Activated CD8-positive, alpha-beta T cell treated with anti-CD3 and anti-CD28 coated beads for 36 hours (primary cell): ENCODE data around the gene FBXL2. TPM values are rescaled to one million over a fixed set of nuclear protein-coding genes. Genes with fewer than 3 reads are reported as not detected.
"Not testable (repeated sequence)": the region's sequence is repeated elsewhere in the genome, so short reads cannot be mapped to it uniquely, and the experiment has no call there.

Source experiments
- ATAC-seq: fragments of 200-7000 bp; cut with Tn5 transposase; one replicate; pipeline ENCODE4 v1.10.0; 2021; ENCODE audit warnings: mild to moderate bottlenecking, moderate library complexity
- CTCF ChIA-PET: fragments of 350-600 bp; sonication (Branson Sonifier 250); formaldehyde crosslinking; loops from one replicate; lab custom pipeline; 2021; ENCODE audit warnings: antibody characterized with exemption; lab: Charles Lee
- POLR2A ChIA-PET: fragments of 350-600 bp; sonication (Branson Sonifier 250); formaldehyde crosslinking; loops from one replicate; lab custom pipeline; 2021; ENCODE audit warnings: antibody characterized with exemption; lab: Charles Lee
- DNase-seq: peaks from one replicate; pipeline ENCODE4 v3.0.0-alpha.2; 2020
- H3K27ac Mint-ChIP-seq: one replicate; pipeline ENCODE4 v1.8.0; 2021; ENCODE audit warnings: mild to moderate bottlenecking, mixed read lengths
- H3K27me3 Mint-ChIP-seq: one replicate; pipeline ENCODE4 v1.8.0; 2021; ENCODE audit warnings: mixed read lengths
- H3K36me3 Mint-ChIP-seq: one replicate; pipeline ENCODE4 v1.8.0; 2021; ENCODE audit warnings: low read depth, mixed read lengths
- H3K4me1 Mint-ChIP-seq: one replicate; pipeline ENCODE4 v1.8.0; 2021; ENCODE audit warnings: low read depth, mixed read lengths
- H3K4me3 Mint-ChIP-seq: one replicate; pipeline ENCODE4 v1.8.0; 2021; ENCODE audit warnings: mild to moderate bottlenecking, moderate library complexity, mixed read lengths
- H3K9me3 Mint-ChIP-seq: one replicate; pipeline ENCODE4 v1.8.0; 2021; ENCODE audit warnings: mixed read lengths
- CTCF ChIP-seq: fragments of 200-600 bp; IDR thresholded peaks from one replicate; pipeline ENCODE4 v1.8.0; 2022; ENCODE audit warnings: antibody characterized with exemption, mild to moderate bottlenecking
- intact Hi-C: fragments of 100-400 bp; cut with micrococcal nuclease; formaldehyde crosslinking; loops from one replicate; pipeline ENCODE4 v1.10.0; 2022
- total RNA-seq, 2 experiments: library from RNA; stranded (reverse); gene quantifications; one replicate each; pipeline ENCODE4 v1.2.3, GENCODE V29; 2021

FBXL2 gene
- total RNA-seq, 2 experiments from 2014 or later = not detected

GRCh38 chr3:33403756-33404155 is 126.5 kb downstream of the FBXL2 start:
- POLR2A ChIA-PET = interaction anchor here (1.4 kb wide), 1 partner anchor 14 kb away, joined by 3 read pairs; no protein-coding TSS in a partner anchor
- TF ChIP-seq CTCF = no peak
- Mint-ChIP-seq H3K4me1 (no peaks in the 10 kb centered on the region), H3K36me3 (peaks cover 49% of the 10 kb centered on the region), H3K27ac (no peak overlapping the region), H3K4me3 (no peak overlapping the region), H3K27me3 (no peaks in the 10 kb centered on the region), H3K9me3 (no peaks in the 10 kb centered on the region)
- DNase-seq = no peak
- intact Hi-C loops = no loop called here
- CTCF ChIA-PET = interaction anchor here (1.0 kb wide), 1 partner anchor 31 kb away, joined by 5 read pairs; no protein-coding TSS in a partner anchor
- ATAC-seq = no peak

- peaks cover 53% of the 10 kb centered on the region for H3K36me3 Mint-ChIP-seq
- POLR2A ChIA-PET, H3K9me3 Mint-ChIP-seq, H3K4me1 Mint-ChIP-seq, H3K4me3 Mint-ChIP-seq, ATAC-seq, DNase-seq, H3K27ac Mint-ChIP-seq, intact Hi-C loops, H3K27me3 Mint-ChIP-seq: not testable (repeated sequence)
- CTCF ChIA-PET = interaction anchor here (1.0 kb wide), 1 partner anchor 27 kb away, joined by 3 read pairs; no protein-coding TSS in a partner anchor
Observed at GRCh38 chr3:33410816-33411215, 133.6 kb downstream of the FBXL2 start.

GRCh38 chr3:33417066-33417673 is 139.9 kb downstream of the FBXL2 start:
- ATAC-seq (peak; percentile 74), DNase-seq (peak; percentile 55)
- Mint-ChIP-seq H3K27me3 (no peaks in the 10 kb centered on the region), H3K36me3 (peaks cover 54% of the 10 kb centered on the region), H3K4me3 (no peak overlapping the region), H3K9me3 (no peaks in the 10 kb centered on the region), H3K4me1 (peaks cover 24% of the 10 kb centered on the region), H3K27ac (peak overlapping the region; percentile 71)
- intact Hi-C loops = no loop called here
- CTCF ChIA-PET = no interaction called here
- no peak for TF ChIP-seq CTCF
- POLR2A ChIA-PET = no interaction called here

GRCh38 chr3:33419948-33420347 is 142.7 kb downstream of the FBXL2 start:
- intact Hi-C loops = no loop called here
- no peak for TF ChIP-seq CTCF
- peaks cover 24% of the 10 kb centered on the region for H3K4me1 Mint-ChIP-seq
- peaks cover 47% of the 10 kb centered on the region for H3K36me3 Mint-ChIP-seq
- no peak overlapping the region for H3K4me3 Mint-ChIP-seq
- no peaks in the 10 kb centered on the region for H3K9me3 Mint-ChIP-seq
- CTCF ChIA-PET = interaction anchor here (0.9 kb wide), 1 partner anchor 34 kb away, joined by 3 read pairs; no protein-coding TSS in a partner anchor
- peak overlapping the region; percentile 28 for H3K27ac Mint-ChIP-seq
- POLR2A ChIA-PET = no interaction called here
- ATAC-seq (no peak), DNase-seq (no peak)
- no peaks in the 10 kb centered on the region for H3K27me3 Mint-ChIP-seq

GRCh38 chr3:33420966-33421365 is 143.7 kb downstream of the FBXL2 start:
- POLR2A ChIA-PET = no interaction called here
- DNase-seq (no peak), ATAC-seq (no peak)
- Mint-ChIP-seq H3K27ac (peak overlapping the region; percentile 11), H3K4me1 (peaks cover 24% of the 10 kb centered on the region), H3K27me3 (no peaks in the 10 kb centered on the region), H3K4me3 (no peak overlapping the region), H3K9me3 (no peaks in the 10 kb centered on the region), H3K36me3 (peaks cover 46% of the 10 kb centered on the region)
- TF ChIP-seq CTCF = no peak
- intact Hi-C loops = no loop called here
- CTCF ChIA-PET = interaction anchor here (1.7 kb wide), 1 partner anchor 48 kb away, joined by 4 read pairs; no protein-coding TSS in a partner anchor
